H1 (cell line): ENCODE results near the gene RPGR. TPM values are rescaled to one million over a fixed set of nuclear protein-coding genes. Genes with fewer than 3 reads are reported as not detected.

ENCODE experiments used
- ASH2L ChIP-seq: fragments of 200-600, 300-600 bp; sonication (generic); IDR thresholded peaks from one replicate; pipeline ENCODE4 v1.7.1; 2017; ENCODE audit warnings: low read length
- ATF3 ChIP-seq: IDR thresholded peaks from 2 replicates; pipeline ENCODE4 v1.6.1; 2011; ENCODE audit warnings: low read depth, mild to moderate bottlenecking, low read length; ENCODE audit not compliant: insufficient read depth
- GABPA ChIP-seq: IDR thresholded peaks from 2 replicates; pipeline ENCODE4 v1.6.1; 2011; ENCODE audit warnings: mild to moderate bottlenecking, low read length, moderate library complexity, borderline replicate concordance; ENCODE audit not compliant: insufficient read depth
- KDM4A ChIP-seq: IDR thresholded peaks from one replicate; pipeline ENCODE4 v1.7.1; 2012; ENCODE audit warnings: low read depth, mild to moderate bottlenecking, moderate library complexity, low read length, inconsistent platforms; ENCODE audit not compliant: severe bottlenecking
- KDM5A ChIP-seq: fragments of 200-600 bp; IDR thresholded peaks from 2 replicates; pipeline ENCODE4 v1.7.1; 2012; ENCODE audit warnings: mild to moderate bottlenecking, low read length, inconsistent platforms, mixed read lengths
- RBBP5 ChIP-seq: IDR thresholded peaks from 2 replicates; pipeline ENCODE4 v1.7.1; 2012; ENCODE audit warnings: low read depth, mild to moderate bottlenecking, inconsistent platforms, low read length, moderate library complexity, borderline replicate concordance
- USF2 ChIP-seq: IDR thresholded peaks from 2 replicates; pipeline ENCODE4 v1.6.1; 2011; ENCODE audit warnings: low read length, improper control_type of control experiment
- polyA plus RNA-seq, 7 experiments: library from polyadenylated mRNA; depleted of rRNA in 3 of 7; stranded (reverse) in 5 of 7; unstranded in 2 of 7; fragments of >200 nt in 5 of 7; fragments of 200-250 nt in 2 of 7; gene quantifications; 1 replicate in 5 of 7; 2 replicates in 1 of 7; 4 replicates in 1 of 7; pipeline versions ENCODE4 v1.2.1 to v1.2.3, GENCODE V29; 2011 to 2013; ENCODE audit warnings: missing spikeins in 2 of 7, mixed read lengths in 2 of 7
- total RNA-seq: library from RNA; stranded (reverse); fragmentation: NEBNext Ultra II Directional; extraction: Animal tissue kit (Norgen Biotek cat#: 25700); gene quantifications from 2 replicates; pipeline ENCODE4 v1.2.1, GENCODE V29; 2021

The RPGR gene
- total and polyA plus RNA-seq, 2 of the 8 experiments (the other 6 are each of a cell fraction or from before 2014, with no cell fraction given), result 1.6 to 10.0 TPM

GRCh38 chrX:38305971-38306370 is 21.3 kb downstream of the RPGR start (continued):
- TF ChIP-seq ASH2L, result no peak
- no peak for TF ChIP-seq KDM5A
- no peak for TF ChIP-seq KDM4A
- no peak for TF ChIP-seq USF2
- TF ChIP-seq GABPA, result no peak
- TF ChIP-seq ATF3, result no peak
- no peak for TF ChIP-seq RBBP5
